OCI-LY3 (cell line): Measurements from ENCODE around the gene FAM81B.

ENCODE experiments used
- H2AFZ ChIP-seq: fragments of 200-600, 300-600 bp; shearing (Covaris generic); 2 replicates; pipeline ENCODE4 v1.6.0; 2014; ENCODE audit warnings: antibody characterized with exemption, low read depth, low read length
- H3K27ac ChIP-seq: fragments of 200-600, 300-600 bp; sonication (generic); 2 replicates; pipeline ENCODE4 v1.5.1; 2014; ENCODE audit warnings: mild to moderate bottlenecking, low read length, moderate library complexity, mixed read lengths
- H3K27me3 ChIP-seq: fragments of 200-600, 300-600 bp; sonication (generic); 2 replicates; pipeline ENCODE4 v1.6.1; 2014; ENCODE audit warnings: low read depth, low read length, mixed read lengths
- H3K36me3 ChIP-seq: fragments of 200-600, 300-600 bp; sonication (generic); replicated peaks from 2 replicates; pipeline ENCODE3; 2014; ENCODE audit warnings: low read depth, low read length, mixed read lengths
- H3K4me1 ChIP-seq: fragments of 300-600, 200-600 bp; sonication (generic); 2 replicates; pipeline ENCODE4 v1.6.1; 2014; ENCODE audit warnings: low read length, mixed read lengths
- H3K4me2 ChIP-seq: fragments of 200-600, 300-600 bp; sonication (generic); 2 replicates; pipeline ENCODE4 v1.6.1; 2014; ENCODE audit warnings: low read length, mixed read lengths
- H3K4me3 ChIP-seq: fragments of 300-600, 200-600 bp; sonication (generic); 2 replicates; pipeline ENCODE4 v1.5.1; 2014; ENCODE audit warnings: antibody characterized with exemption, mild to moderate bottlenecking, low read length, moderate library complexity
- H3K79me2 ChIP-seq: fragments of 300-600, 200-600 bp; shearing (Covaris generic); 2 replicates; pipeline ENCODE4 v1.6.1; 2014; ENCODE audit warnings: mild to moderate bottlenecking, low read length, mixed read lengths
- H3K9ac ChIP-seq: fragments of 300-600, 200-600 bp; shearing (Covaris generic); 2 replicates; pipeline ENCODE4 v1.6.0; 2014; ENCODE audit warnings: mild to moderate bottlenecking, low read length, moderate library complexity
- H3K9me3 ChIP-seq: fragments of 200-600, 300-600 bp; shearing (Covaris generic); 2 replicates; pipeline ENCODE4 v1.6.1; 2014; ENCODE audit warnings: low read length, mixed read lengths; ENCODE audit not compliant: insufficient read depth
- H4K20me1 ChIP-seq: fragments of 200-600, 300-600 bp; sonication (generic); 2 replicates; pipeline ENCODE4 v1.6.1; 2016; ENCODE audit warnings: low read length, mixed read lengths; ENCODE audit not compliant: insufficient read depth
- EZH2phosphoT487 ChIP-seq: fragments of 200-600 bp; shearing (Covaris generic); IDR thresholded peaks from 2 replicates; pipeline ENCODE4 v1.6.1; 2018; ENCODE audit warnings: antibody characterized with exemption, mixed run types, low read depth
- TF ChIP-seq, protein P1 (sequence below): fragments of 200-600, 300-600 bp; sonication (generic); IDR thresholded peaks from 2 replicates; pipeline ENCODE4 v1.5.1; 2014; ENCODE audit warnings: antibody characterized with exemption, low read length, low read depth

FAM81B gene

DNA sequence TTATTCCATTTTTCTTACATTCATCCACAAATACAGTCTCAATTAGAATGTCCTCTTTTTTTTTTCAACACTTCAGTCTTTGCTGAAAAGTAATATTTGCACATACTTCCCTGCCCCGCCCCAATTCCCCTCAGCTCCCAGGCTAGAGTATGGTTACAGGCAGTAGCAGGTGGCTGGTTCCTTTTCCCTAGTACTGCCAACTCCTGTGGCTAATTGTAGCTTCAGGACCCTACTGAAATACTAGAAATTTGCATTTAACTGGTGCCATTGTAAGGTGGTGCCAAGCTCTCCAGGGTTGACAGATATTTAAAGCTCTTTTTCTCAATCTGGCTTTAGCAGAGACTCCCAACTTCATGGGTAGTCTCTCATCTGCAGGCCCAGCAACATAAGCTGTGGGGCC lies 80.3 kb downstream of the FAM81B start:
- no peaks in the 10 kb centered on the region for H3K4me1 ChIP-seq
- no peaks in the 10 kb centered on the region for H3K27me3 ChIP-seq
- no peaks in the 10 kb centered on the region for H3K79me2 ChIP-seq
- no peaks in the 10 kb centered on the region for H4K20me1 ChIP-seq
- no peaks in the 10 kb centered on the region for H3K9me3 ChIP-seq
- no peak for TF ChIP-seq EZH2phosphoT487
- TF ChIP-seq, protein P1, sequence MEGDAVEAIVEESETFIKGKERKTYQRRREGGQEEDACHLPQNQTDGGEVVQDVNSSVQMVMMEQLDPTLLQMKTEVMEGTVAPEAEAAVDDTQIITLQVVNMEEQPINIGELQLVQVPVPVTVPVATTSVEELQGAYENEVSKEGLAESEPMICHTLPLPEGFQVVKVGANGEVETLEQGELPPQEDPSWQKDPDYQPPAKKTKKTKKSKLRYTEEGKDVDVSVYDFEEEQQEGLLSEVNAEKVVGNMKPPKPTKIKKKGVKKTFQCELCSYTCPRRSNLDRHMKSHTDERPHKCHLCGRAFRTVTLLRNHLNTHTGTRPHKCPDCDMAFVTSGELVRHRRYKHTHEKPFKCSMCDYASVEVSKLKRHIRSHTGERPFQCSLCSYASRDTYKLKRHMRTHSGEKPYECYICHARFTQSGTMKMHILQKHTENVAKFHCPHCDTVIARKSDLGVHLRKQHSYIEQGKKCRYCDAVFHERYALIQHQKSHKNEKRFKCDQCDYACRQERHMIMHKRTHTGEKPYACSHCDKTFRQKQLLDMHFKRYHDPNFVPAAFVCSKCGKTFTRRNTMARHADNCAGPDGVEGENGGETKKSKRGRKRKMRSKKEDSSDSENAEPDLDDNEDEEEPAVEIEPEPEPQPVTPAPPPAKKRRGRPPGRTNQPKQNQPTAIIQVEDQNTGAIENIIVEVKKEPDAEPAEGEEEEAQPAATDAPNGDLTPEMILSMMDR = no peak
- no peak overlapping the region for H3K27ac ChIP-seq
- no peak overlapping the region for H2AFZ ChIP-seq
- no peak overlapping the region for H3K4me3 ChIP-seq
- peaks cover 7% of the 10 kb centered on the region for H3K36me3 ChIP-seq
- H3K4me2 ChIP-seq = no peak overlapping the region
- no peak overlapping the region for H3K9ac ChIP-seq

DNA sequence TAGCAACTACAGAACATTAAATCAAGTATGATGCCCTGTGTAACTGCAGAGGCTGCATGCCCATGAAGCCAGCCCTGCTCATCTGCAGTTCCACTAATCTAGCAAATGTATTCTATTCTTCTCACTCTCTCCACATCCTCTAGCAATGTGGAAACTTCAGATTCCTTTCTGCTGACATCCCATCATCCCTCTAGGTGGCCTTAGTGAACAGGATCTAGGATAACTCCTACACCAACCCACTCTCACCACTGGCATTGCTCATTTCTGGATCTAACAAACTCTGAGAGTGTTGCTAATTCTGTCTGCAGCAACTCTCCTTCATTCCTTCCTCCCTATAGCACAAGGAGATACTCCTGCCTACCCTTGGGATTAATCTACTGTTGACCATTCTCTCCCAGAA lies 80.8 kb downstream of the FAM81B start:
- Histone ChIP-seq H3K4me1 (no peaks in the 10 kb centered on the region), H3K27me3 (no peaks in the 10 kb centered on the region), H4K20me1 (no peaks in the 10 kb centered on the region), H2AFZ (no peak overlapping the region), H3K27ac (no peak overlapping the region), H3K4me2 (no peak overlapping the region), H3K9ac (no peak overlapping the region), H3K36me3 (peaks cover 7% of the 10 kb centered on the region), H3K4me3 (no peak overlapping the region), H3K79me2 (no peaks in the 10 kb centered on the region), H3K9me3 (no peaks in the 10 kb centered on the region)
- TF ChIP-seq EZH2phosphoT487 = no peak

GRCh38 chr5:95484421-95484820 lies 93.3 kb downstream of the FAM81B start:
- Histone ChIP-seq H3K27ac (no peak overlapping the region), H3K9me3 (peaks cover 10% of the 10 kb centered on the region; the same call in 1 of the 2 replicates), H3K4me3 (no peak overlapping the region), H3K27me3 (no peaks in the 10 kb centered on the region), H3K4me2 (no peak overlapping the region), H3K79me2 (no peaks in the 10 kb centered on the region), H3K36me3 (peaks cover 55% of the 10 kb centered on the region), H3K9ac (no peak overlapping the region), H3K4me1 (no peaks in the 10 kb centered on the region), H4K20me1 (no peaks in the 10 kb centered on the region), H2AFZ (no peak overlapping the region)
- TF ChIP-seq, protein P1 = no peak
- TF ChIP-seq EZH2phosphoT487 = no peak

DNA sequence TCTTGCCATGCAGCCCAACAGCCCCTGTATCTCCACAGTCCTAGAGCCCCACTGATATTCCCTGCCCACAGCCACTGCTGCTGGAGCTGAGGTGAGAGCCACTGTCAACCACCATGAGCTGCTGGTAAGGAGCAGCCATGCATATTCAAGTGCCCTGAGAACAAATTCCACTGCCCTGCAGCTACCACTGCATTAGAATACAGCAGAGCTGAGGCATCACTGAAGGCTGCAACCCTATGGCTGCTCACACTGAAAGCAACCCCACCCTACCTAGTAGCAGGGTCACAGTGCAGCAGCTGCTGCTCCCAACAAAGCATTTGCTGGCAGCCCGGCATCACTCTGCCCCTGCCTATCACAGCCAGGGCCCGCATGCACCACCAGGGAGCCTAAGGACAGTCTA lies 95.0 kb downstream of the FAM81B start:
- H3K9me3 ChIP-seq = peaks cover 10% of the 10 kb centered on the region; the same call in 1 of the 2 replicates
- H3K4me1 ChIP-seq = no peaks in the 10 kb centered on the region
- no peaks in the 10 kb centered on the region for H4K20me1 ChIP-seq
- H3K27me3 ChIP-seq = no peaks in the 10 kb centered on the region
- H3K36me3 ChIP-seq = peaks cover 56% of the 10 kb centered on the region
- H3K27ac ChIP-seq = no peak overlapping the region
- TF ChIP-seq EZH2phosphoT487 = no peak
- TF ChIP-seq, protein P1 = no peak
- no peak overlapping the region for H3K9ac ChIP-seq
- no peak overlapping the region for H3K4me3 ChIP-seq
- no peaks in the 10 kb centered on the region for H3K79me2 ChIP-seq
- H2AFZ ChIP-seq = no peak overlapping the region
- no peak overlapping the region for H3K4me2 ChIP-seq

DNA sequence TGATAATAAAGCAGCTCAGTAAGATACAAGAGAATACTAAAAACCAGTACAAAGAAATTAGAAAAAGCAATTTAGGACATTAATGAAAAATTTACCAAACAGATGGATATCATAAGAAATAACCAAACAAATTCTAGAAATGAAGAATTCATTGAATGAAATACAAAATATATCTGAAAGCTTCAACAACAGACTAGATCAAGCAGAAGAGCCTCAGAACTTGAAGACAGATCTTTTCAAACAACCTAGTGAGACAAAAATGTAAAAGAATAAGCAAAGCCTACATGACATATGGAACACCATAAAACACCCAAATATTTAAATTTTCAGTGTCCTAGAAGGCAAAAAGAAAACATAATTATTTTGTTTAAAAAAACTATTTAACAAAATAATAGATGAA lies 96.7 kb downstream of the FAM81B start:
- no peak overlapping the region for H3K9ac ChIP-seq
- no peaks in the 10 kb centered on the region for H3K27me3 ChIP-seq
- no peak overlapping the region for H3K4me3 ChIP-seq
- no peaks in the 10 kb centered on the region for H4K20me1 ChIP-seq
- H3K79me2 ChIP-seq = no peaks in the 10 kb centered on the region
- no peak overlapping the region for H3K4me2 ChIP-seq
- H3K9me3 ChIP-seq = peaks cover 10% of the 10 kb centered on the region; the same call in 1 of the 2 replicates
- no peak overlapping the region for H3K27ac ChIP-seq
- no peak overlapping the region for H2AFZ ChIP-seq
- H3K36me3 ChIP-seq = peaks cover 44% of the 10 kb centered on the region
- no peaks in the 10 kb centered on the region for H3K4me1 ChIP-seq
- TF ChIP-seq, protein P1 = no peak
- no peak for TF ChIP-seq EZH2phosphoT487
